SIG-M5 treated with dmso at 0.1 percent for 504 hours (cell line): ENCODE results near the gene IRGC.

Source experiments
- DNase-seq: peaks from one replicate; lab custom pipeline; 2025; ENCODE audit not compliant: unreplicated experiment; lab: John Stamatoyannopoulos, UW

IRGC gene

DNA sequence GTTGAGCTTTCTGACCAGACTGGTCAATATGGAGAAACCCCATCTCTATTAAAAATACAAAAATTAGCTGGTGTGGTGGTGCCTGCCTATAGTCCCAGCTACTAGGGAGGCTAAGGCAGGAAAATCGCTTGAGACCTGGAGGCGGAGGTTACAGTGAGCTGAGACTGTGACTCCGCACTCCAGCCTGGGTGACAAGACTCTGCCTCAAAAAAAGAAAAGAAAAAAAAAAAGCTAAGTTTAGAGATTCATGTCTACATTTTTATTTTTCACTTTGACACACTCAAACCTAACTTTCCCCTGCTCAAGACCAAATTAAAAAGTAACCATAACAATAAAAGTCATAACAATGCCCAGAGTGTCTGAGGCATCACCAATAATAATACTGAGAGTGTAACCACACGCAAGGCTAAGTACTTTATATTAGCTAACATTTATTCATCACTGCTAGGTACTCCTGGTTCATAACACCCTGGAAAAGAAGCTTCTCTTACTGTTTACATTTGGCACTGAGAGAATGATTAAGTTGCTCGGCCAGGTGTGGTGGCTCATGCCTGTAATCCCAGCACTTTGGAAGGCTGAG, 5.7 kb downstream of the IRGC start:
- no peak for DNase-seq

DNA sequence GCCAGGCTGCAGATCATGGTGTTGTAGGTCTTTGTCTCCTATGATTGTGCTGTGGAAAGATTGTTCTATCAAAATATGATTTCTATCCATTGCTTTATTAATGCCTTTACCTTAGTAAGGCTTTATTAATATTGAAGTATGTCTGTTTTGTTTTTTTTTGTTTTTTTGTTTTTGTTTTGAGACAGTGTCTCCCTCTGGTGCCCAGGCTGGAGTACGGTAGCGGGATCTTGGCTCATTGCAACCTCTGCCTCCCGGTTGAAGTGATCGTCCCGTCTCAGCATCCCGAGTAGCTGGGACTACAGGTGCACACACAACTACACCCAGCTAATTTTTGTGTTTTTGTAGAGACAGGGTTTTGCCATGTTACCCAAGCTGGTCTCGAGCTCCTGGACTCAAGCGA, 7.7 kb downstream of the IRGC start:
- DNase-seq, result no peak

DNA sequence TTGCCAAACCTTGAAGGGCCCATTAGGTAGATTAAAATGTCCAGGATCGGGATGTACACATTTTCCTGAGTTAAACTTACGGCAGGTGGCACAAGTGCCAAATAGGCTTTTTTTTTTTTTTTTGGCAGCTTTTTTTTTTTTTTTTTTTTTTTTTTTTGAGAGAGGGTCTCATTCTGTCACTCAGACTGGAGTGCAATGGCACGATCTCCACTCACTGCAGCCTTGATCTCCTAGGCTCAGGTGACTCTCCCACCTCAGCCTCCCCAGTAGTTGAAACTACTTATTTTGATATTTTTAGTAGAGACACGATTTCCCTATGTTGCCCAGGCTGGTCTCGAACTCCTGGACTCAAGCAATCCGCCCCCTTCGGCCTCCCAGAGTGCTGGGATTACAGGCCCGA, 9.0 kb downstream of the IRGC start:
- no peak for DNase-seq

DNA sequence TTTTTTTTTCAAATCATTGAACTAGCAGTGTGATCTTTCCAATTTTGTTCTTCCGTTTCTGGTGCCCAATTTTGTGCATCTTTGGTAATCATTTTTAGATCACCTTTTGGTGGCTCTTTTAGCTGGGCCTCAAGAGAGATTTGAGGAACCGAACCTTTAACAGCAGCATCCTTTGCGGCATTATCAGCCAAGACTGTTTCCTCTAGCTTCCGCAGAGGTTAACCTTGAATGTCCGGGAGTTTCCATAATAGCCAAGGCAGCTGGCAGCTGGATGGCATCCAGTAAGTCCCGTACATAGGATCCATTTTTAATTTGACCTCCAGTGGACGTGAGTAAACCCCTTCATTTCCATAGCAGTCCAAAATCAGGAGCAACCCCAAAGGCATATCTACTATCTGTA, 9.6 kb downstream of the IRGC start:
- DNase-seq, result peak; percentile 54

DNA sequence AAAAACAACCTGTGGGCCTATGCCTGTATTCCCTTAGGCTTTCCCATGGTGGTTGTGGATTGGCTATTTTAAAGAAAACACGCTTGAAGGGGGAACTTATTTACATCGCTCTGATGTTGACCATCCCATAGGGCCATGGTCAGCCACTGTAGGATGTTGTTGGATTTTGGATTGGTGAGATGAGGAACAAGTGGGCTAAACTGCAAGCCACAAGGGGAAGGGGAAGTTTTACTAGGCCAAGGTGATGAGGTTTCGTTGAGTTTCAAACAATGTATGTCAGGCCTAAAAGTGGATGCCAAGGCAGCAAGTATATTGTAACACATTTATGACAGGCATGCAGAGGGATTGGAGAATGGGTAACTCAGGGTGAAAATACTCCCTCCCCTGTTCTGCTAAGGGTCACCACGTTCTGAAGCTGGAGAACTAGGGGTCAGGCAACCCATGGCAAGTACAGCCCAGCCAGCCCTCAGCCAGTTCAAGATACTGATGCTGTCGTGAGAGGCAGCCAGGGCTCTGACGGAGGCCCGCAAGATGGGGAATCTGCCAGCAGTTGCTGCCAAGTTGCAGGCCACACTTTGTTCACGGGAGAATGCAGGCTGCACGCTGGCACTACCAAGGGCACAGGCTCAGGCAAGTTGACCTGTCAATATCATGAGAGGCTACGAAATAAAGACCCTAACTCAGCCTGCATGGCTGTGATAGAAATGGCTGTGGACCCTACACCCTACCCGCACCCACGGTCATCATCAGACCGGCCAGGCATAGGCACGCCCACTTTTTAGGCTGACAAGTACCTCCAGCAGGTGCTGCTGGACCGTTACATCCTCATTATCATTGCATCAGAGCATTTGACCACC, 11.1 kb downstream of the IRGC start:
- peak; percentile 18 for DNase-seq

DNA sequence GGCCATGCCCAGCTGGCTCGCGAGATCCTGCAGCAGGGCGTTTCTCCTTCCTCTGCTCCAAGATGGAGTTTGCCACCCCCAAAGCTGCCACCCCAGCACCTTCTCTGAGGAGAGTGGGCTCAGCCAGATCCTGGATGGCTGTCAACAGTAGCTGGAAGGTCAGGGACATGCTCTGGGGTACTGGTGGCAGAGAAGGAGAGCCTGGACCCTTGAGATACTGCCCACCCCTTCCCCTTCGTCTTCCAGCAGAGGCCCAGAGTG, 11.6 kb downstream of the IRGC start:
- DNase-seq, result no peak

DNA sequence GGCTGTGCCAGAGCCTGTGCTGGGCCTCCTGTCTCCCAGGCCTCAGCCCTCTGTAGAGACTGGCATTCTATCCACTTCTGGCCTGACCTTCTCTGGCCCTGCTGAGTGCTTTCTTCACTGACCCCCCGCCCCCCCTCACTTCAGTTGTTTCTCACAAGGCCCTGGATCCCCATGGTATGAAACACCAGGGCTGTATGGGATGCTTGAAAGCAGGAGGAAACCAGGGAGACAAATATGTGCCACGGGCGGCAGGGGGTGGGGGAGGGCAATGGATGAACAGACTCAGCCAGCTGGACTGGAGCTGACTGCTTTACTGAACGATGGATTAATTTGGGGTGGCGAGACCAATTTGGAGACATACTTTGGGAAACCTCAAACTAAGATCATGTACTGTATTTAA, 14.0 kb downstream of the IRGC start:
- DNase-seq, result no peak

DNA sequence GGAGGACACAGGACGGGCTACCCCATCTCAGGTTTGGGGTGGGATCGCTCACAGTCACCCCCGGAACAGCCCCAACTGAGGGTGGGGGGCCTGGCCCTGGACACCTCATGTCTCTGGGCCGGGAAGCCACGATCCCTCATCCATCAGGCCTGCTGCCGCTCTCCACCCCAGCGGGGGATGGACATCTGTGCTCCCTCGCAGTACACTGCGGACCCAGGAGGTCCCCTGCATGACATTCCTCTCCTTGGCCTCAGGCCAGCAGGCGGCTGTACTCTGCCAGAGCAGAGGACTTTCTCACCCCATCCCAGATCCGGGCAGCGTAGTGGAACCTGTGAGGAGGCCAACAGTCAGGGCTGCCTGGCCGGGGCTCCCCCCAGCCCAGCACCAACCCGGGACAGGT, 15.5 kb downstream of the IRGC start:
- no peak for DNase-seq

DNA sequence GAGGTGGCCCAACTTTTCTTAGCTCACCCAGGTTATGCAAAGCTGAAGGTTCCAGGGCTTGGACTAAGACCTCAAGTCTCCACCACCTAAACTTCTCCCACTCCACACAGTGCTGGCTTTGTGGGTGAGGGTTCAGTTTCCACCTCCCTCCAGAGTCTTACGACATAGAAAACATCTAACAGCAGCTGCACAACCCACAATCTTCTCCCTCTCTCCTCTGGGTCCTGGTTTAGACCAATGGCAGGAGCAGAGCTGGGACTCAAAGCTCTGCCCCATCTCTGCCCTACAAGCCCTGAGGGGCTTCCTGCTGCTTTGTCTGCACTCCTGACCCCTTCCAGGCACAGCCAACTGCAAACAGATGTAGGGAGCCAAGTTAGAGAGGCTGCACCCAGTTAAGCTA, 16.0 kb downstream of the IRGC start:
- DNase-seq, result peak; percentile 66

DNA sequence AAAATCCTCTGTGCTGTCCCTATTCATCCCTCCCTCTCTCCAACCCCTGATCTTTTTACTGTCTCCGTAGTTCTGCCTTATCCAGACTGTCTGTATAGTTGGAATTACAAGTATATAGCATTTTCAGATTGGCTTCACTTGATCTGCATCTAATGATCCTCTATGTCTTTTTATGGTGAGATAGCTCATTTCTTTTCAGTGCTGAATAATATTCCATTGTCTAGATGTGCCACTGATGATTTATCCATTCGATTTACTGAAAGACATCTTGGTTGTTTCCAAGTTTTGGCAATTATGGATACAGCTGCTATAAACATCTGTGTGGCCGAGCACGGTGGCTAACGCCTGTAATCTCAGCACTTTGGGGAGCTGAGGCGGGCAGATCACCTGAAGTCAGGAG, 19.1 kb downstream of the IRGC start:
- no peak for DNase-seq

DNA sequence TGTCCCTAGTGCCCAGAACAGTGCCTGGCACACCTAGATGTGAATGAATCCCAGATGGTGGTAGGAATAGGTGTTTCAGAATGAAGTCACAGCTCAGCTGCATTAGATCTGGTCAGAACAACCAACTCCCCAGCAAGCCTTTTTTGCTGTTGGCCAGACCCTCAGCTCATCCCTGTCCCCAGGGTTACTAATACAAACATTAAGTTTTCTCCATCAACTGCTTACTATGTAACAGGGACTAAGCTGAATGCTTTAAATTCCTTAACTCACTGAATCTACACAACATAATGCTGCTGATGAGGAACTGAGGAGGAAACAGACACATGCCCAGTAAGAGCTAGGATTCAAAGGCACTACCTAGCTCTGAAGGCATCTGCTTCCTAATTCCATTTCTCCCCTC, 20.1 kb downstream of the IRGC start:
- no peak for DNase-seq

DNA sequence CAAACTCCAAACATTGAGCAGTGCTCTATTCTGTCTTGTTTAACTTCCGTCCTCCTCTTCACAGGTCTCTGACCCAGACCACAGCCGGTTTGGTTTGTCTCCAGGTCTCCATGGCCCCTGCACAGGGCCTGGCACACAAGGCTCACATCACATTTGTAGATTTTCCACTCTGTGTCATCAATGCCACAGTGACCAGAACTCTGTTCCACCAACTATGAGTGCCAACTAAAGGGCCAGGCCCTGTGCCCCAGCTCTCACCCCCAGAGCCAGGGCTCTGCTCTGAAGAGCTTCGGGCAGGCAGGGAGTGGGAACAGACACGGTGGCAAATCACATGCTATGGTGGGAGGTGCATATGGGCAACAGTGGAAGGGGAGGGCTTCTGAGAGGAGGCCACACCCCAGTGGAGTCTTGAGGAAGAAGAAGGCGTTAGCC, 22.9 kb downstream of the IRGC start:
- DNase-seq, result no peak

DNA sequence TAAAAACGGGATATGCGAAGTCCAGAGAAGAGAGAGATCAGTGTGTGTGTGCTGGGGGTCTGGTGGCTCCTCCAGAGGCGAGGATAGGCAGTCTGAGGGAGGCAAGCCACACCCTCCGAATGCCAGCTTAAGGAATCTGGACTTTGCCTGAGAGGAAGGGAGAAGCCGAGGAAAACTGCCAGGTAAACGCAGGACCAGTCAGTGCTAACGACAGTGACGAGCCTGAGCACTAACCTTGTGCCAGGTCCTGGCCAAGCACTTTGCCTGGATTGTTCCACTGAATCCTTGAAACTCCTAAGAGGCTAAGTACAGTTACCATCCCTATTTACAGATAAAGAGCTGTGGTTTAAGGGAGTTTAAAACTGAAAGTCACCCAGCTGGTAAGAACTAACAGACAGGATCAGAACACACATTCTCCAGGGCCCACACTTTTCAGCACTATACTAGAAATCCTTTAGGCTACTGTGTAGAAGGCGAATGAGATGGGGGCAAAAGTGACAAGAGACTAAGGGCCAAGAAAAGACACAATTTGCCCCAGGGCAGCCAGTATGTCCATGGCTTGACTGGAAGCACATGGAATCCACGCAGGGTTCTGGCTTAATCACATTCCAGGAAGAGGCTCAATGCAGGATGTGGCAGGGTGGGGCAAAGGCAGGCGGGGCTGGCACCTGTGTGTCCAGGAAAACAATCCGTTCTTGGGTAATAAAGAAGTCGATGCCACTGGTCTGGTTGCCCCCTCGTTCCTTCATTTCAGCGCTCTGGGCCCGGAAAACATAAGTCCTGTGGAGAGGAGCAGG, 23.8 kb downstream of the IRGC start:
- no peak for DNase-seq

DNA sequence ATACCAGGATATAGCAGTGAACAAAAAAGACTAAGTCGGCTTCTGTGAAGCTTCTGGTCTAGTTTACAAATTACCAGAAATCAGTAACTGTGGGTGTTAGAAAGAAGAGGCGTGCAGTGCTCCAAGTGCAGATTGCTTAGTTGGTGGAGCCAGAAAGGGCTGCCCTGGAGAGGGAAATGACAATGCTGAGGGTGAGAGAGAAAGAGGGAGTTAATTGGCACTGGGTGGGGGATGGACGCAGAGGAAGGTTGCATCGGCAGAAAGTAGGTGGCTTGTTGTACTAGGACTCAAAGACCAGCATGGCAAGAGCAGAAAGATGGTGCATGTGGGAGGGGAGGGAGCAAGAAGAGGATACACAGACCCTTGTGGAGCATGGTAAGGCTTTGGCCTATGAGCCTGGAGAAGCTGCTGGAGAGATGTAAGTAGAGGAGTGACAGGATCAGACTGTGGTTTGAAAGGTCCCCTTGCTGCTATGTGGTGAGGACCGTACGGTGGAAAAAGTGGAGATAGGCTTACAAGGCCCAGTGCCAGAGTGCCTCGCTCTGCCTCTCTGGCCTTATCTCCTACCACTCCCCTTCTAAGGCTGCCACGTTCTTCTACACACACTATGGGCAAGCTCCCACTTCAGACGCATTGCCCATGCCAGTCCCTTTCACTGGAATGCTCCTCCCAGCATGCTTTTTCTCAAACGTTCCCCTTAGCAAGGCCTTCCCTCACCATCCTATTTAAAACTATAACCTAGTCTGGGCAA, 25.4 kb downstream of the IRGC start:
- DNase-seq, result no peak

DNA sequence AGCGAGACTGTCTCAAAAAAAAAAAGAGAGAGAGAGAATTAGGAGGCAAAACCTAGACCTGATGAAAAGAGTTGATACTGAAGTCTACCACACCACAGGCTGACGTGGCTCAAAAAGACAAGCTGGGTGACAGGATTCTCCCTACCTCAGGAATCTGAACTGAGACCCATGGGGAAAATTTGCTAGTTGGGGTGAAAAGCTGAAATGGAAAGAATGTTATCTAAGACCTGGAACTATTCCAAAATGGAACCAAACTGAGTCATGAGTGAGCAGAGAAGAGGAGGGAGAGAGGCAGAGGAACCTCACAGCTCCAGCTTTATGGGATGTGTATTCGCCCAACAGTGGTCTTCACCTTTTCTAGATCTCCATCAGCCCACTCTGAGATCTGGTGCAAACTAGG, 27.2 kb downstream of the IRGC start:
- no peak for DNase-seq

DNA sequence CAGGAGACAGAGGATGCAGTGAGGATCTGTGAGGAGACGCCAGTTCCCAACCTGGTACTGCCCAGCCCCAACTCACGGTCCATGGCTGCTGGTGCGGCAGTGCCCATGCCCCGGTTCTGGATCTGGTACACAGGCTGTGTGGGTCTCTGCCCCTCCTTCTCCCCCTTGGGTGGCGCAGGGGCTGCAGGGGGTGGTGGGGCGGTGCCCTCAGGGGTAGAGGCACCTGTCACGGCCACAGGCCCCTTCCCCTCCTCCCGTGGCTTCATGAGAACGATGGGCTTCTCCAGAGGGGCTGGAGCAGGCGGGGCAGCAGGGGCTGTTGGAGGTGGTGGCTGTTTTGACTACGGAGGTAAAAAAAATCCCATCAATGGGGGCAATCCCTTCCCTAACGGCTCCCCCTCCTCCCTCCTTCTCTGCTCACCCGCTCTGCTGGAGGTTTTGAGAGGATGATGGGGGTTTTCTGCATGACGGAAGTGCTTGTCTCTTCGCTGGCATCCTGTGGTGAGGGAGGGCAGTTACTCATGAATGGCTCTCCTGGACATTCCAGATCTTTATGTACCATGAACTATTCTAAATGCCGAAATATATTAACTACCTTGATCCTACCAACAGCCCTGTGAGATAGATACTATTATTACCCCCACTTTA, 31.8 kb downstream of the IRGC start:
- no peak for DNase-seq

DNA sequence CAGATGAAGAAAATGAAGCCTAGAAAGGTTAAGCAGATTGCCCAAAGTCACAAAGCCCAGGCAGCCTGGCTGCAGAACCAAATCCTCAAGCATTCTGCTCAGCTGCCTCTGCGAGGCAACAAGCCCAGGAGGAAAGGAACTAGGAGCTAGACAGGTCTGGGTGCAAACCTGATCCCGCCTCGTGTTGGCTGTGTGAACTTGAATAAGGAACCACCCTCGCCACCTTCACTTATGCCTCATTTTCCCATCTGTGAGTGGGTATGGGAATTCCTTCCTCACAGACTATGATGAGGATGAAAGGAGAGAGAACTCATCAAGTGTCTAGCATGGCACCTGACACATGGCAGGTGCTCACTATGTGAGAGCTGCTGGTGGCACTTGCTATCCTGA, 32.3 kb downstream of the IRGC start:
- no peak for DNase-seq

DNA sequence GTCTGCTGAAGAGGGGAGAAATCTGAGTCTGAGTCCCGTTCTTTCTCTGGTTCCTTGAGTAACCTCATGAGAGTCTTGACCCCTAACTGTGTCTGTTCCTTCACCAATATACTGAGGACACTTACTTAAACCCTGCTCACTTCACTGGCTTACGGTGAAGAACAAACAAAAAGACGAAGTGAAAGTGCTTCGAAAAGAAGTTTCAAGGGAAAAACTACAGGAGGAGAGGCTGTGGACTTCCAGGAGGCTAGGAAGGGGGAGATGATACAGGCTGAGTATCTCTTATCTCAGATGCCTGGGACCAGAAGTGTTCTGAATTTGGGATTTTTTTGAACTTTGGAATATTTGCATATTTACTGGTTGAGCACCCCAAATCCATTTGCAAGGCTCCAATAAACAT, 32.8 kb downstream of the IRGC start:
- no peak for DNase-seq

DNA sequence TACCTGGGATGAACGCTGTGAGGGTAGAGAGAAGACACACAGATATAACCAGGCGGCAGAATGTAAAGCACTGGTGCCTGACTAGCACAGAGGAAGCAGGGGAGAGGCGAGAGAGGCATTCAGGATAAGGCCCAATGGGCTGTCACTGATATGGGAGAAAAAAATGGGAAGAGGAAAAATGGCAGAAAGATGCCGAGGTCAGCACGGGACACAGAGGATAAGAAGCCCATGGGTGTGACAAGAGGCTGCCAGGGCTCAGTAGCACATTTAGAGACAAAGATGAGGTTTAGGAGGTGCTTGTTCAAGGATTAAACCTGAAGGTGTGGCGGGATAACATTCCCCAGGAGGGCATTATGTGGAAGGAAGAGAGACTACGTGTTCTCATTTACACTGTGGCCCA, 33.3 kb downstream of the IRGC start:
- DNase-seq, result no peak

DNA sequence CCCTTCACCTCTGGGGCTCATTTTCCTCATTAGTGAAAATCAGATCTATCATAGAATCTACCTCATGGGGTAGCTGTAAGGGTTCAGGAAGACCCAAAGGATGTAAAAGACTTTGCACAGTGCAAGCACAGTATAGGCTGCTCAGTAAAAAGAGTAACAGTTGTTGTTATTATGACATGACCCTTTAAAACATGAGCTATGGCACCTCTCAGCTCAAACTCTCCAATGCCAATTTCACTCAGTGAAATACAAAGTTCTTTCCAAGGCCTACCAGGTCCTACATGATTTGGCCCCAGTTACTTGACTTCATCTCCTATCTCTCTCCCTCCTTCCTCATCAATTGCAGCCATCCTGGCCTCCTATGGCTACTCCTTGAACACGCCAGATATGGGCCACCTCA, 34.0 kb downstream of the IRGC start:
- no peak for DNase-seq
